CD14-positive monocyte (primary cell): Measurements from ENCODE around the gene COL20A1. TPM values are rescaled to one million over a fixed set of nuclear protein-coding genes. Genes with fewer than 3 reads are reported as not detected.

ENCODE experiments used
- DNase-seq, 3 donors: peaks; one replicate each; pipeline ENCODE4 v3.0.0-alpha.2; 2011 to 2022
- H2AFZ ChIP-seq: 2 replicates; pipeline ENCODE4 v1.6.0; 2012; ENCODE audit warnings: mild to moderate bottlenecking, low read depth, low read length, inconsistent platforms; ENCODE audit not compliant: insufficient read depth, poor library complexity, severe bottlenecking
- H3K27ac ChIP-seq, 2 donors: 1 replicate in 1 of 2; 2 replicates in 1 of 2; pipeline ENCODE4 v1.5.1; 2012 to 2013; ENCODE audit warnings: low read length in 2 of 2, control low read depth in 1 of 2, inconsistent platforms in 1 of 2, low read depth in 1 of 2, mild to moderate bottlenecking in 1 of 2
- H3K27me3 ChIP-seq, 2 donors: one replicate each; pipeline versions ENCODE4 v1.6.0 to v1.6.1; 2011 to 2013; ENCODE audit warnings: low read length in 2 of 2; ENCODE audit not compliant: control insufficient read depth in 2 of 2, insufficient read depth in 2 of 2
- H3K36me3 ChIP-seq, 2 donors: replicated peaks in 1 of 2; 1 replicate in 1 of 2; 2 replicates in 1 of 2; pipeline versions ENCODE4 v1.5.1 to v1.6.1; 2012 to 2013; ENCODE audit warnings: low read length in 2 of 2, control low read depth in 1 of 2, inconsistent platforms in 1 of 2, mild to moderate bottlenecking in 1 of 2; ENCODE audit not compliant: insufficient read depth in 2 of 2, control insufficient read depth in 1 of 2
- H3K4me1 ChIP-seq, 2 donors: 1 replicate in 1 of 2; 2 replicates in 1 of 2; pipeline versions ENCODE4 v1.5.1 to v1.6.1; 2012 to 2013; ENCODE audit warnings: low read length in 2 of 2, control low read depth in 1 of 2, inconsistent platforms in 1 of 2, mild to moderate bottlenecking in 1 of 2, moderate library complexity in 1 of 2; ENCODE audit not compliant: insufficient read depth in 2 of 2, control insufficient read depth in 1 of 2
- H3K4me2 ChIP-seq: replicated peaks from 2 replicates; pipeline ENCODE3; 2012; ENCODE audit warnings: low read length, moderate library complexity, mild to moderate bottlenecking; ENCODE audit not compliant: poor library complexity, severe bottlenecking; ENCODE audit errors: extremely low read depth
- H3K4me3 ChIP-seq, 3 experiments: fragments of 200-600 bp in 1 of 3; sonication (generic) in 1 of 3; replicated peaks in 1 of 3; 1 replicate in 2 of 3; 2 replicates in 1 of 3; pipeline ENCODE4 v1.5.1; 2011 to 2013; ENCODE audit warnings: low read length in 3 of 3, mild to moderate bottlenecking in 3 of 3, control low read depth in 2 of 3, low read depth in 2 of 3, inconsistent platforms in 1 of 3, moderate library complexity in 1 of 3
- H3K79me2 ChIP-seq: 2 replicates; pipeline ENCODE4 v1.6.0; 2012; ENCODE audit warnings: mild to moderate bottlenecking, control low read depth, inconsistent platforms, low read length, moderate library complexity; ENCODE audit not compliant: insufficient read depth
- H3K9ac ChIP-seq: 2 replicates; pipeline ENCODE4 v1.6.0; 2017; ENCODE audit warnings: low read length, mild to moderate bottlenecking; ENCODE audit not compliant: insufficient read depth, poor library complexity, severe bottlenecking
- H3K9me3 ChIP-seq, 2 donors: replicated peaks in 1 of 2; 1 replicate in 1 of 2; 2 replicates in 1 of 2; pipeline versions ENCODE4 v1.5.1 to v1.6.1; 2012 to 2013; ENCODE audit warnings: low read length in 2 of 2, control low read depth in 1 of 2; ENCODE audit not compliant: control insufficient read depth in 1 of 2, insufficient read depth in 1 of 2
- H4K20me1 ChIP-seq: 2 replicates; pipeline ENCODE4 v1.6.0; 2012; ENCODE audit warnings: mild to moderate bottlenecking, low read length, control low read depth, moderate library complexity; ENCODE audit not compliant: insufficient read depth
- H3K27ac Mint-ChIP-seq, 7 donors: one replicate each; pipeline ENCODE4 v1.8.0; 2020; ENCODE audit warnings: mild to moderate bottlenecking in 7 of 7, mixed read lengths in 7 of 7, moderate library complexity in 6 of 7, inconsistent platforms in 2 of 7
- H3K27me3 Mint-ChIP-seq, 3 donors: one replicate each; pipeline ENCODE4 v1.8.0; 2021 to 2022; ENCODE audit warnings: low read depth in 3 of 3, mild to moderate bottlenecking in 3 of 3, mixed read lengths in 3 of 3, moderate library complexity in 3 of 3, inconsistent platforms in 1 of 3
- H3K36me3 Mint-ChIP-seq, 2 donors: one replicate each; pipeline ENCODE4 v1.8.0; 2020; ENCODE audit warnings: mixed read lengths in 2 of 2, inconsistent platforms in 1 of 2, mild to moderate bottlenecking in 1 of 2
- H3K4me1 Mint-ChIP-seq: one replicate; pipeline ENCODE4 v1.8.0; 2020; ENCODE audit warnings: mild to moderate bottlenecking, mixed read lengths
- H3K4me3 Mint-ChIP-seq, 2 donors: one replicate each; pipeline ENCODE4 v1.8.0; 2020; ENCODE audit warnings: mild to moderate bottlenecking in 2 of 2, mixed read lengths in 2 of 2, moderate library complexity in 1 of 2
- H3K9me3 Mint-ChIP-seq, 7 donors: one replicate each; pipeline ENCODE4 v1.8.0; 2020 to 2022; ENCODE audit warnings: mixed read lengths in 7 of 7, mild to moderate bottlenecking in 6 of 7, moderate library complexity in 6 of 7, inconsistent platforms in 2 of 7
- WGBS: methylation state at CpG from one replicate; pipeline ENCODE4 v1.1.5; 2013; ENCODE audit warnings: missing lambda C conversion rate; ENCODE audit not compliant: insufficient coverage; 5-methylcytosine and 5-hydroxymethylcytosine counted together
- intact Hi-C, 2 donors: fragments of 100-400 bp; cut with micrococcal nuclease; formaldehyde crosslinking; loops; one replicate each; pipeline versions ENCODE4 v1.15.0 to v1.15.1; 2023
- polyA plus RNA-seq, 3 donors: library from polyadenylated mRNA; depleted of rRNA in 1 of 3; unstranded in 2 of 3; stranded (reverse) in 1 of 3; fragments of 300-500 nt in 2 of 3; fragments of >200 nt in 1 of 3; fragmentation: Illumina TruSeq in 2 of 3; gene quantifications; 1 replicate in 2 of 3; 2 replicates in 1 of 3; pipeline ENCODE4 v1.2.3, GENCODE V29; 2012 to 2021
- TF ChIP-seq, protein P1 (sequence below): fragments of 200-600 bp; IDR thresholded peaks from one replicate; pipeline ENCODE4 v1.8.0; 2022; ENCODE audit warnings: antibody characterized with exemption, mild to moderate bottlenecking

The COL20A1 gene
- polyA plus RNA-seq, 3 donors, result not detected

DNA sequence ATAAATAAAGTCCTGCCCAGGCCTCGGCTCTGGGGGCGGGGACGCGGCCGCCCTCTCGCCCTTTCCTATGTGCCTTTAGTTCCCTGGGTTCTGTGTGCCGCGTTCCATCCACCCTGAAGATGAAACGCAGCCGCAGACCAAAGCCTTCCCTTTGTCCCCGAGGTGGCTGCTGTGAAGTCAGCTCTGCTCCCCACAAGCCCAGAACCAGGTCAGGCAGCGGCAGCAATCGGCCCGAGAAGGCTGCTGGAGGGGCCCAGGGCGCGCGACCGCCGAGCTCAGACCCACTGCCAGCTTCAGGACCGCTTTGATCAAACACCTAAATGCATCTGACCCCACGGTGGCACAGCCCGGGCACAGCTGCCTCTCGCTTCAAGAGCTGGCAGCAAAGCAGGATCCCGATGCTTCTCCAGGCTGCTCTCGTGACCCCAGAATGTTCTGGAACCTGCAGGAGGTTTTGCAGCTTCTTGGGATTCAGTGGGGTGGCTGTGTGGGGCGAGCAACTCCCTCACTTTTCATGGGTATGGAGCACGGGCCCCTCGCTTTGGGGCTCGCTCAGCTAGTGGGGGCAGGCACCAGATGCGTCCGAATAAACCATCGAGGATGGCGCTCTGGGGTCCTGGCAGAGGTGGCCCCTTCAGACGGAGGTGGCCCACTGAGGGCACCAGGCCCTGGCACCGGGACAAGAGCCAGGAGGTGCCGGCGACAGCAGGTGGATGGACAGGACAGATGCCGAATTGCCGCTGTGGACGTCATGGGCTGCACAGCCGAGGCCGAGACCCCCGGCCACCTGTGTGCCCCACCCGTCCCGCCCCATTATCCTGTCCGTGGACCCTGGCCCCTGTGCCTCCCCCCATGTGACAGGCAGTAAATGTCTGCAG is 55.2 kb downstream of the COL20A1 start:
- H2AFZ ChIP-seq, result no peak overlapping the region
- no peaks in the 10 kb centered on the region for H3K4me1 ChIP-seq
- H3K79me2 ChIP-seq, result no peaks in the 10 kb centered on the region
- Mint-ChIP-seq H3K36me3 (no peaks in the 10 kb centered on the region), H3K27me3 (peaks cover 1 to 3% (median 3%) of the 10 kb centered on the region in 3 donors), H3K9me3 (peaks cover 5 to 20% (median 12%) of the 10 kb centered on the region in 7 donors), H3K4me1 (no peaks in the 10 kb centered on the region), H3K27ac (no peak overlapping the region), H3K4me3 (no peak overlapping the region)
- no peak overlapping the region for H3K9ac ChIP-seq
- 91% methylated on average over 35 of the region's 46 CpGs for WGBS
- no peak for DNase-seq
- no peaks in the 10 kb centered on the region for H3K27me3 ChIP-seq
- intact Hi-C loops, result no loop called here
- H4K20me1 ChIP-seq, result no peaks in the 10 kb centered on the region
- no peak overlapping the region for H3K4me2 ChIP-seq
- peaks cover 9 to 19% of the 10 kb centered on the region in 2 donors for H3K9me3 ChIP-seq
- H3K27ac ChIP-seq, result no peak overlapping the region
- TF ChIP-seq, protein P1, sequence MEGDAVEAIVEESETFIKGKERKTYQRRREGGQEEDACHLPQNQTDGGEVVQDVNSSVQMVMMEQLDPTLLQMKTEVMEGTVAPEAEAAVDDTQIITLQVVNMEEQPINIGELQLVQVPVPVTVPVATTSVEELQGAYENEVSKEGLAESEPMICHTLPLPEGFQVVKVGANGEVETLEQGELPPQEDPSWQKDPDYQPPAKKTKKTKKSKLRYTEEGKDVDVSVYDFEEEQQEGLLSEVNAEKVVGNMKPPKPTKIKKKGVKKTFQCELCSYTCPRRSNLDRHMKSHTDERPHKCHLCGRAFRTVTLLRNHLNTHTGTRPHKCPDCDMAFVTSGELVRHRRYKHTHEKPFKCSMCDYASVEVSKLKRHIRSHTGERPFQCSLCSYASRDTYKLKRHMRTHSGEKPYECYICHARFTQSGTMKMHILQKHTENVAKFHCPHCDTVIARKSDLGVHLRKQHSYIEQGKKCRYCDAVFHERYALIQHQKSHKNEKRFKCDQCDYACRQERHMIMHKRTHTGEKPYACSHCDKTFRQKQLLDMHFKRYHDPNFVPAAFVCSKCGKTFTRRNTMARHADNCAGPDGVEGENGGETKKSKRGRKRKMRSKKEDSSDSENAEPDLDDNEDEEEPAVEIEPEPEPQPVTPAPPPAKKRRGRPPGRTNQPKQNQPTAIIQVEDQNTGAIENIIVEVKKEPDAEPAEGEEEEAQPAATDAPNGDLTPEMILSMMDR, result no peak
- no peak overlapping the region for H3K4me3 ChIP-seq
- H3K36me3 ChIP-seq, result no peaks in the 10 kb centered on the region

DNA sequence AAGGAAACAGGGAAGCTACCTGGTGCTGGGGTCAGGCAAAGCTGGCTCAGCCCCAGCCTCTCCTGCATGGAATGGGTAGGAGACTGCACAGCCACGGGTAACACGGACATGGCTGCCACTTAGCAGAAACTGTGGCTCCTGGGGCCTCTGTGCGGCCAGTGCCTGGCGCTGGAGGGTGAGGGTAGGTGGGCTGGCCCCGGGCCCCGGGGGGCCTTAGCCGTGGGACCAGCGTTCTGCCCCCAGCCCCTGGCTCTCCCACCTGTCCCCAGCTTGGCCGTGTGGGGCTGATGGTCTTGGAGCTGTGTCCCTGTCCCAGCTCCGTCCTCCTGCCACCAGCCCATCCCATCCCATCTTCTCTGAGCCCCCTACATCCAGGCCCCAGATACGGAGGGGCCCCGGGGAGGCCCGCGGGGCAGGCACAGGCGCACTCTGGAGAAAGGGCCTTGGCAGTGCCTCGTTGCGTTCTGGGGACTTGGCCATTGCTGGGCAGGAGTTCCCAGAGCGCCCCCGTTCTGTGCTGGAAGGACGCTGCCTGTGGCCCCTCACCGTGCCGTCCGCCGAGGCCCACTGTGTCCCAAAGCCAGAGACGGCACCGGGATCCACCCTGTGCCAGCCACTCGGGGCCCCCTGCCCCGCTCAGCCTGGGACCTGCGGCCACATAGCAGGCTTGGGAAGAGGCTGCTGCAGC is 56.0 kb downstream of the COL20A1 start:
- H3K79me2 ChIP-seq, result no peaks in the 10 kb centered on the region
- TF ChIP-seq, protein P1, result no peak
- H3K9me3 ChIP-seq, result peaks cover 9 to 19% of the 10 kb centered on the region in 2 donors
- H3K27ac ChIP-seq, result no peak overlapping the region
- no peaks in the 10 kb centered on the region for H3K36me3 Mint-ChIP-seq
- H3K27me3 ChIP-seq, result no peaks in the 10 kb centered on the region
- 94% methylated on average over 21 of the region's 29 CpGs for WGBS
- H3K4me1 Mint-ChIP-seq, result no peaks in the 10 kb centered on the region
- H3K36me3 ChIP-seq, result no peaks in the 10 kb centered on the region
- intact Hi-C loops, result no loop called here
- DNase-seq, result no peak
- H3K9me3 Mint-ChIP-seq, result peaks cover 5 to 20% (median 12%) of the 10 kb centered on the region in 7 donors
- no peak overlapping the region for H3K9ac ChIP-seq
- H3K4me3 ChIP-seq, result no peak overlapping the region
- no peak overlapping the region for H2AFZ ChIP-seq
- no peaks in the 10 kb centered on the region for H3K4me1 ChIP-seq
- H3K27ac Mint-ChIP-seq, result no peak overlapping the region
- H3K4me3 Mint-ChIP-seq, result no peak overlapping the region
- H4K20me1 ChIP-seq, result no peaks in the 10 kb centered on the region
- H3K4me2 ChIP-seq, result no peak overlapping the region
- H3K27me3 Mint-ChIP-seq, result peaks cover 0 to 3% (median 1%) of the 10 kb centered on the region in 3 donors
